ENCODE measurements around the gene SPATA31E1.
"Not testable (repeated sequence)": the region's sequence is repeated elsewhere in the genome, so short reads cannot be mapped to it uniquely, and the experiment has no call there.

The SPATA31E1 gene

GRCh38 chr9:87882627-87883026 is at the start of gene SPATA31E1:
TSS of gene SPATA31E1 (plus strand) at chr9:87882877. CDS start at chr9:87882892, 15 bp downstream.
- DNase-seq (ENCODE audit: low read depth in 2 of 2) = no peak

- DNase-seq (ENCODE audit: low read depth in 2 of 2) = no peak
Measured at GRCh38 chr9:87834357-87834756, 48.3 kb upstream of the SPATA31E1 start.

GRCh38 chr9:87836536-87836935 is 46.1 kb upstream of the SPATA31E1 start:
- no peak for DNase-seq (ENCODE audit: low read depth in 2 of 2)

GRCh38 chr9:87836951-87837705 is 45.5 kb upstream of the SPATA31E1 start:
- no peak for DNase-seq (ENCODE audit: low read depth in 2 of 2)

- no peak for DNase-seq (ENCODE audit: low read depth in 2 of 2)
Measured at GRCh38 chr9:87840134-87840533, 42.5 kb upstream of the SPATA31E1 start.

DNA sequence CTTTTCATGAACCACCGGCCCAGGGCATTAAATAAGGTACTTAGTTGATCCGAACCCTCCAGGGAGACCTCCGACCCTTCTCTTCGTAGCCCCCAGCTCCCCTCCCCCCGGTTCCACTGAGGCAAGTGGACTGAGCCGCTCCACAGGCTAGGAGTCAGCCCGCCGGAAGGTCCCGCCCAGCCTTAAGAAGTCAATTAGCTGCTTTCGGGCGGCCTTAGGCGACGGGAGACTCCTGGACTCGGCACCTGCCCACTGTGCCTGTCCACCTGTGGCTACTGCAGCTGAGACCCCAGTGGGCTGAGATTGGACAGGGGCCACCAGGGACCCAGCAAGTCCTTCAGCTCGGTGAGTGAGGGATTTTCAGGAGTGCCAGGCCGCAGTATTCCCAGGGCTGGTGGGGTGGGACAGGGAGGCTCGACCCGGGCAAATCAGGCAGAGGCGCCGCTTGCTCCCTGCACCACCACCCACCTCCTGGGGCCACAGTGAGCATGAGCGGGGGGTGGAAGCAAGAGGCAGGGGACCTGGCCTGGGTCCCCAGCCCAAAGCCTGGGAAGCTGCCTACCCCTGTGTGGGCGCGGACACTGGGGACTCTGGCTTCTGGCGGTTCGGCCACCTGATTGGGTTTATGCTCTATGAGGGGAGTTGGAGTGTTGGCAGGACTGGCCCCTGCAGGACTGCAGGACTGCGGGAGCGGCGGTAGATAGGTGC is 39.6 kb upstream of the SPATA31E1 start:
- DNase-seq (ENCODE audit: low read depth in 2 of 2) = no peak

- DNase-seq (ENCODE audit: low read depth in 2 of 2) = no peak
Measured at GRCh38 chr9:87844506-87844905, 38.2 kb upstream of the SPATA31E1 start.

GRCh38 chr9:87847817-87848216 is 34.9 kb upstream of the SPATA31E1 start:
- DNase-seq (ENCODE audit: low read depth in 2 of 2) = not testable (repeated sequence)

DNA sequence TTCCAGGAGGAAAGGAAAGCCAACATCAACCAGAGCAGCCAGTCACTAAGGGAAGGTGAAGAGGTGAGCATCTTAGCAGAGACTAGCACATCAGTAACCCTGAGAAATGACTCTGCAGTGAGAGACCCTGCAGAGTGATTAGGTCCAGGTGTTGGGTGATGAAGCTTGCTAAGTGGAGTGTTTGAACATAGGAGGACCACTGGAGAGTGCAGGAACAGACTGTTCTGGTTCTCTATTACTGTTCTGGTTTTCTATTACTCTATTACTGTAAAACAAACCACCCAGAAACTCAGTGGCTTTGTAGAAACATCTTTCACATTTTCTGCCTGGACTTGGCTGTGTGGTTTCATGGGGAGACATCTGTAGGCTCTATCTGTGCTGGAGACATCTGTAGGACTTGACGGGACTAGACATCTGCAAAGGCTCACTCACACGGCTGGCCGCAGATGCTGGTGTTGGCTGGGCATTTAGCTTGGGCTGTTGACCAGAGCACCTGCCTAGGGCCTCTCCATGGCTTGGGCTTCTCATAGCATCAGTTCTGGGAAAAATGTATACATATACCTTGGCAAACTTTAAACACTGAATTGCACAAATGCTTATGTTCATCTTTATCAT is 33.4 kb upstream of the SPATA31E1 start:
- DNase-seq (ENCODE audit: low read depth in 2 of 2) = no peak

GRCh38 chr9:87850391-87850790 is 32.3 kb upstream of the SPATA31E1 start:
- DNase-seq (ENCODE audit: low read depth in 2 of 2) = no peak

GRCh38 chr9:87851186-87851585 is 31.5 kb upstream of the SPATA31E1 start:
- DNase-seq (ENCODE audit: low read depth in 2 of 2) = not testable (repeated sequence)

- DNase-seq (ENCODE audit: low read depth in 2 of 2) = no peak
Measured at GRCh38 chr9:87853302-87853701, 29.4 kb upstream of the SPATA31E1 start.

- no peak for DNase-seq (ENCODE audit: low read depth in 2 of 2)
Measured at GRCh38 chr9:87853876-87854579, 28.6 kb upstream of the SPATA31E1 start.

- no peak for DNase-seq (ENCODE audit: low read depth in 2 of 2)
Measured at GRCh38 chr9:87854580-87854955, 28.1 kb upstream of the SPATA31E1 start.

DNA sequence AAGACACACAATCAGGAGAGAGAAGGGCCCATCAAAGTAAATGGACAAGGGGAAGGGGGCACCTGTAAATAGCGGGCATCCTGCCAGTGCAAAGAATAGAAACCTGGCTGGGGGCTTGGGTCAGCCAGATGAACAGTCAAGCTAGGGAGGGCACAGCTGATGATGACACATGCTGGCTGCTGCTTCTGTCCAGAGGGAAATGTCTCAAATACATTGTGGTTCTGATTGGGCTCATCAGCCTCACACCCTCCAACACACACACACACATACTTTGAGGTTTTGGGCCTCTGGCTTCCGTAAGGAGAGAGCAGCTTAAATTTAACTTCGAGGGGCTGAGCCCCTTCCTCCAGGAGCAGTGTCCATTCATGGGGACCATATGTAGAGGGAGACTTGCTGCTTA is 27.6 kb upstream of the SPATA31E1 start:
- DNase-seq (ENCODE audit: low read depth in 2 of 2) = no peak

- DNase-seq (ENCODE audit: low read depth in 2 of 2) = no peak
Measured at GRCh38 chr9:87857141-87857947, 25.3 kb upstream of the SPATA31E1 start.

DNA sequence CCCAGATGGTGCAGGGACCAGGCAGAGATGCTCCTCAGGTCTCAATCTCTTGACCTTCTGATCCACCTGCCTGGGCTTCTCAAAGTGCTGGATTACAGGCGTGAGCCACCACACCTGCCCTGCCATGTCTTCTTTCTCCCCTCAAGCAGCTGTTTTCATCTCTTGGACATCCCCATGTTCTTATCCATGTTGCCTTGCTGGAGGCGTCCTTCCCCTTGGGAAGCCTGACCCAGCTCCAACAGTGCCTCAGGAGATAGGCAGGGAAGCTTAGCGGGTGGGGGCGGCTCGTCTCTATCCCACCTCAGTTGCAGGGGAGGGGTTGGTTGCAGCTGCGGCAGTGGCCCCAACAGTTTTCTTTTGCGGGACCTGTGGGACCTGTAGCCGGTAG is 24.7 kb upstream of the SPATA31E1 start:
- DNase-seq (ENCODE audit: low read depth in 2 of 2) = no peak

GRCh38 chr9:87859137-87859536 is 23.5 kb upstream of the SPATA31E1 start:
- no peak for DNase-seq (ENCODE audit: low read depth in 2 of 2)

DNA sequence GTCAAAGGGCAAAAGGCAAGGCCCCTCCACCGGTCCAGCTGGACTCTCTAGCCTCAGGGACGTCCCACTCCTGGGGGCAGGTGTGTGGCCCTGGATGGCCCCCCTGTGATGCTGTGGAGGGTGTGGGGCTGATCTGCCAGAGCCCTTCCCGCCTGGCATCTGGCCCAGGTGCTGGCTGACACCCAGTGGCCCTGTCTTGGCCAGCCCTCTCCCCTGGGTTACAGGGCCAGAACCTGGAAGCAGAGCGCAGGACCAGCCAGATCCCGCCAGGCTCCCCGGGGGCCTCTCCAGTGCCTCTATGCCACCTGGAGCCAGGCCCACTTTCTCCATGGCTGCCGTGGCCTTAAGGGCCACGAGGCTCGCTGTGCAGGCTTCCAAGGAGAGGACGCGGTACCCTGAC is 22.9 kb upstream of the SPATA31E1 start:
- no peak for DNase-seq (ENCODE audit: low read depth in 2 of 2)

- DNase-seq (ENCODE audit: low read depth in 2 of 2) = no peak
Measured at GRCh38 chr9:87861332-87861731, 21.3 kb upstream of the SPATA31E1 start.

DNA sequence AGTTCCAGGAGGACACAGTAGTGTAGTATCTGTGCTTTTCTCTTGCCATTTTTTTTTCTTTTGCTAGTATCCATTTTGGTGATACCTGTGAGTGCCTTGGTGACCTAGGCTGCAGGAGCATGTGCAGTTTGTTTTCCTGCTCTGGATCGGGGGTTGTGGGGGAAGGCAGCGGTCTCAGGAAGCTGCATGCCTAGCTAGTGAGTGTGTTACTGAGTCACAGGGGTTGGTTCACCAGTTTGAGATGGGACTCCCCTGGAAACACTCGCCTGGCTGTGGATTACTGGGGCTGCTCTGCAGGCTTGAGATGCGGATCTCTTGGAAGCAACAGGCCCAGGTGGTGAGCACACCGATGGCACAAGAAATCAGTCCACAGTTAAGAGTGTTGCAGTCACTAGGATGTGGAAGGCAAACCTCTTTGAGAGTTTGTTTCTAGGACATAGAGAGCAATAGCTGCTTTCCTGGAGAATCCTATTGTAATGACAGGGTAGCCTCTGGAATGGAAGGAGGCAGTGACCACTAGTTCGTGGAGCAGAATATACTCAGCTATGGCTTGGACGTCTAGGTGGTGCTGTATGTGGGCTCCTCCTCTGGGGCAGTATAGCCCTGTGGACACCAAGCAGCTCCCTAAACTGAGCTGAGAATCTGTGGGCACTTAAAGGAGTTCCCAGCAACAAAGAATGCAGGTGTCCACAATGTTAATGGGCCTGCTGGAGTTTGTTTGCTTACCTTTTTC is 20.0 kb upstream of the SPATA31E1 start:
- DNase-seq (ENCODE audit: low read depth in 2 of 2) = no peak

Data from stimulated activated CD8-positive, alpha-beta memory T cell treated with anti-CD3 and anti-CD28 coated beads, Interleukin-7, amount 100 ng/mL, for 1 hour (primary cell).